Stomach (tissue), 9 donors: ENCODE measurements around the gene MINDY2. TPM values are rescaled to one million over a fixed set of nuclear protein-coding genes. Genes with fewer than 3 reads are reported as not detected.

Experiments used
- DNase-seq, 2 donors: peaks; one replicate each; pipeline versions ENCODE4 v3.0.0 to v3.0.0-alpha.2; 2013 to 2019
- H3K27ac ChIP-seq, 5 donors: fragments of 200-600 bp in 4 of 5; sonication (generic) in 4 of 5; one replicate each; pipeline ENCODE4 v1.5.1; 2013 to 2019; ENCODE audit warnings: mild to moderate bottlenecking in 1 of 5, moderate library complexity in 1 of 5
- H3K27me3 ChIP-seq, 3 donors: fragments of 200-600 bp; sonication (generic); one replicate each; pipeline ENCODE4 v1.5.1; 2017 to 2019; ENCODE audit warnings: mixed run types in 1 of 3
- H3K36me3 ChIP-seq, 4 donors: fragments of 200-600 bp; sonication (generic); 1 replicate in 3 of 4; 2 replicates in 1 of 4; pipeline ENCODE4 v1.5.1; 2016 to 2019
- H3K4me1 ChIP-seq, 4 donors: fragments of 200-600 bp; sonication (generic); one replicate each; pipeline ENCODE4 v1.5.1; 2016 to 2019
- H3K4me3 ChIP-seq, 4 donors: fragments of 200-600 bp; sonication (generic) in 3 of 4; one replicate each; pipeline ENCODE4 v1.5.1; 2016 to 2019; ENCODE audit warnings: mild to moderate bottlenecking in 1 of 4
- H3K9me3 ChIP-seq, 4 donors: fragments of 200-600 bp; sonication (generic); one replicate each; pipeline ENCODE4 v1.5.1; 2016 to 2019
- EP300 ChIP-seq: sonication (generic); formaldehyde crosslinking; IDR thresholded peaks from one replicate; pipeline ENCODE4 v1.6.1; 2017; ENCODE audit warnings: antibody characterized with exemption
- POLR2A ChIP-seq, 4 donors: fragments of 450-650 bp; IDR thresholded peaks; one replicate each; pipeline ENCODE4 v1.6.1; 2016; ENCODE audit warnings: antibody characterized with exemption in 4 of 4, control low read depth in 2 of 4, mild to moderate bottlenecking in 1 of 4, moderate library complexity in 1 of 4
- POLR2AphosphoS5 ChIP-seq, 3 donors: sonication (generic); formaldehyde crosslinking; IDR thresholded peaks; one replicate each; pipeline ENCODE4 v1.6.1; 2016; ENCODE audit warnings: antibody characterized with exemption in 3 of 3
- WGBS, 5 donors: extraction: QIAGEN DNeasy Blood & Tissue Kit in 3 of 5; methylation state at CpG; one replicate each; pipeline versions ENCODE4 v1.1.5 to v1.1.7; 2013 to 2018; 5-methylcytosine and 5-hydroxymethylcytosine counted together
- intact Hi-C: fragments of 100-400 bp; cut with DNase I; formaldehyde crosslinking; loops from one replicate; pipeline ENCODE4 v1.15.1; 2023; ENCODE audit warnings: low total_unique reads
- polyA plus RNA-seq, 3 donors: library from polyadenylated mRNA; stranded (reverse); fragments of 200-250 nt; gene quantifications; one replicate each; pipeline ENCODE4 v1.2.3, GENCODE V29; 2013
- total RNA-seq, 5 donors: library from RNA; depleted of rRNA; stranded (reverse); fragments of >200 nt; gene quantifications; one replicate each; pipeline versions ENCODE4 v1.1.0 to v1.2.3, GENCODE V29; 2014 to 2016
- TF ChIP-seq, protein P1 (sequence below), 7 experiments: fragments of 450-650 bp in 4 of 7; fragments of 200-600 bp in 3 of 7; sonication (generic) in 3 of 7; IDR thresholded peaks; one replicate each; pipeline ENCODE4 v1.5.1; 2016 to 2019; ENCODE audit warnings: antibody characterized with exemption in 7 of 7, control low read depth in 2 of 7, mild to moderate bottlenecking in 1 of 7
- donor health status: healthy with polysubstance abuse.
- donor health status: Bipolar disorder and iron deficiency.
- donor health status: healthy.

MINDY2 gene
- total and polyA plus RNA-seq, 8 donors, result 3.1 to 34.1 (median 7.5) TPM

DNA sequence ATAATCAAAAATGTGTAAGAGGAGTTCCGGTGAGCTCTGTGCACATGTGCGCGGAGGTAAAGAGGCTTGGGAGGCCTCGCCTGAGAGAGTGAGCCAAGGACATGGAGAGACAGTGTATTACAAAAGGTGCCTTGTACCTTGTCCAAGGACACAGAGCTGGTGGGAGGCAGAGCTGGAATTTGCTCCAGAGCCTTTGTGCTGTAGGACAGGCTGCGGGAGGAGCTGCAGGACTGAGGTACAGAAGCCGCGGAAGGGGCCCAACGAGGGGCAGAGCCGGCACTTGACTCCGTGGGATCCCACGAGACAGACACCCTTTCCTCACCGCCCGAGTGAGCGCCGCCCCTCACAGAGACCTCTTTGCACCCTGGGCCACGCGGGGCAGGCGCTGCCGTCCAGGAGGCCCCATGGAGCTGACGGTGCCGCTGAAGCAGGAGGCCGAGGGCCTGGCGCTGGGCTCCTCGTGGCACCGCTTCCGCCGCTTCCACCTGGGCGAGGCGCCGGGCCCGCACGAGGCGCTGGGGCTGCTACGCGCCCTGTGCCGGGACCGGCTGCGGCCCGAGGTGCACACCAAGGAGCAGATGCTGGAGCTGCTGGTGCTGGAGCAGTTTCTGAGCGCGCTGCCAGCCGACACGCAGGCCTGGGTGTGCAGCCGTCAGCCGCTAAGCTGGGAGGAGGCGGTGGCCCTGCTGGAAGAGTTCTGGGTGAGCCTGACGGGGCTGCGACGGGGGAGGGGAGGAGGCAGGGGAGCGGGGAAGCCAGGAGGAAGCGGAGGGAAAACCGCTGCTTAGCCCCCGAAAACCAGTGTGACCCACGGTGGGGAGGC lies 93.7 kb downstream of the MINDY2 start:
- Histone ChIP-seq H3K27me3 (peaks cover 0 to 4% (median 0%) of the 10 kb centered on the region in 3 donors), H3K4me1 (peaks cover 4 to 14% (median 11%) of the 10 kb centered on the region in 4 donors), H3K27ac (peak overlapping the region in 4 of 5 donors; percentile 16 to 69 (median 54)), H3K4me3 (peak overlapping the region; percentile 39 to 43 (median 42)), H3K9me3 (no peaks in the 10 kb centered on the region), H3K36me3 (no peaks in the 10 kb centered on the region)
- TF ChIP-seq EP300 (no peak), POLR2AphosphoS5 (IDR thresholded peaks at IDR 0.05) (no peak), POLR2A (IDR thresholded peaks at IDR 0.05) (no peak)
- TF ChIP-seq, protein P1, sequence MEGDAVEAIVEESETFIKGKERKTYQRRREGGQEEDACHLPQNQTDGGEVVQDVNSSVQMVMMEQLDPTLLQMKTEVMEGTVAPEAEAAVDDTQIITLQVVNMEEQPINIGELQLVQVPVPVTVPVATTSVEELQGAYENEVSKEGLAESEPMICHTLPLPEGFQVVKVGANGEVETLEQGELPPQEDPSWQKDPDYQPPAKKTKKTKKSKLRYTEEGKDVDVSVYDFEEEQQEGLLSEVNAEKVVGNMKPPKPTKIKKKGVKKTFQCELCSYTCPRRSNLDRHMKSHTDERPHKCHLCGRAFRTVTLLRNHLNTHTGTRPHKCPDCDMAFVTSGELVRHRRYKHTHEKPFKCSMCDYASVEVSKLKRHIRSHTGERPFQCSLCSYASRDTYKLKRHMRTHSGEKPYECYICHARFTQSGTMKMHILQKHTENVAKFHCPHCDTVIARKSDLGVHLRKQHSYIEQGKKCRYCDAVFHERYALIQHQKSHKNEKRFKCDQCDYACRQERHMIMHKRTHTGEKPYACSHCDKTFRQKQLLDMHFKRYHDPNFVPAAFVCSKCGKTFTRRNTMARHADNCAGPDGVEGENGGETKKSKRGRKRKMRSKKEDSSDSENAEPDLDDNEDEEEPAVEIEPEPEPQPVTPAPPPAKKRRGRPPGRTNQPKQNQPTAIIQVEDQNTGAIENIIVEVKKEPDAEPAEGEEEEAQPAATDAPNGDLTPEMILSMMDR (IDR thresholded peaks at IDR 0.05), result no peak
- intact Hi-C loops, result no loop called here
- DNase-seq, result peak; percentile 33 to 84
- WGBS, 5 donors, result 13 to 26% (median 22%) methylated on average over 20 to 54 of the region's 54 CpGs

DNA sequence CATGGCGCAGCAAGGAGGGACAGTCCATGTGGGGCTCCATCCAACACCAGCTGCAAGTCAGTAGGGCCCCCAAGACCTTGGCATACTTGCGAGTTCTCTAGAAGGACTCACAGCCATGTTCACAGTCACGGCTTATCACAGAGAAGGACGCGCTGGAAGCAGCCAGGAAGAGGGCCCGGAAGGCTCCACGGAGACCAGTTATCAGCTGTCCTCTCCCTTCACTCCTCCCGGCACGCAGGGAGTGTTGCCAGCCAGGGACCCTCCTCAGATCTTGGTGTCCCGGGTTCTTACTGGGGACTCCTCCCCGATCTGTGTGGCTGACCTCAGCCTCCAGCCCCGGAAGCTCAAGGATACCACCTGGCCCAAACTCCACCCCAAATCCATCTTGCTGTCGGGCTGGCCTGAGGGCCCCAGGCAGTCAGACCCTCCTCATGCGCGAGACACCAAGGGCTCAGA lies 94.4 kb downstream of the MINDY2 start:
- H3K4me3 ChIP-seq, result peak overlapping the region; percentile 39 to 43 (median 42)
- no peak for TF ChIP-seq POLR2AphosphoS5 (IDR thresholded peaks at IDR 0.05)
- TF ChIP-seq, protein P1 (IDR thresholded peaks at IDR 0.05), result no peak
- TF ChIP-seq POLR2A (IDR thresholded peaks at IDR 0.05), result no peak
- TF ChIP-seq EP300, result no peak
- no peaks in the 10 kb centered on the region for H3K36me3 ChIP-seq
- peak in 1 of 2 donors; percentile 72 for DNase-seq
- peaks cover 4 to 14% (median 11%) of the 10 kb centered on the region in 4 donors for H3K4me1 ChIP-seq
- H3K9me3 ChIP-seq, result no peaks in the 10 kb centered on the region
- 45 to 62% (median 55%) methylated on average over 8 to 15 of the region's 15 CpGs for WGBS, 5 donors
- peak overlapping the region in 4 of 5 donors; percentile 16 to 69 (median 54) for H3K27ac ChIP-seq
- intact Hi-C loops, result no loop called here
- H3K27me3 ChIP-seq, result peaks cover 0 to 4% (median 0%) of the 10 kb centered on the region in 3 donors

- WGBS, 5 donors, result 90 to 97% (median 96%) methylated on average over 4 of the region's 4 CpGs
These were observed 96.8 kb downstream of the MINDY2 start for GRCh38 chr15:58867926-58868325.

DNA sequence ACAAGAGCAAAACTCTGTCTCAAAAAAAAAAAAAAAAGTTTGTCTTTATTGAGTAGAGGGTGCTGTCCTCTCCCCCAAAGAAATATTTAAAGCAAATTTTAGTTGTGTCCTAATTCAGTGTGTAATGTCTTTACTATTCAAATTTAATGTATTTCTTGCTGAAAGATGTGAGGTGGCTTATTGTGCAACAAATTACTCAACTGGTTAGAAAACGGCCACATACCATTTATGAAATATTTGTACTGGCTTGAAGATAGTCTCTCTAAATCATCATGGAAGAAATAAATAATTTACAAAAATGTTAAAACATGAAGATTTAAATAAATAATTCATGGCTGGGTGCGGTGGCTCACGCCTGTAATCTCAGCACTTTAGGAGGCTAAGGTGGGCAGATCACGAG lies 99.3 kb downstream of the MINDY2 start:
- WGBS, 5 donors, result 87 to 92% (median 90%) methylated on average over 4 of the region's 4 CpGs
- no peaks in the 10 kb centered on the region for H3K36me3 ChIP-seq
- TF ChIP-seq POLR2A (IDR thresholded peaks at IDR 0.05) (no peak), POLR2AphosphoS5 (IDR thresholded peaks at IDR 0.05) (no peak), EP300 (no peak)
- TF ChIP-seq, protein P1 (IDR thresholded peaks at IDR 0.05), result no peak
- no peak for DNase-seq
- H3K27ac ChIP-seq, result no peak overlapping the region
- H3K4me3 ChIP-seq, result no peak overlapping the region
- no peaks in the 10 kb centered on the region for H3K9me3 ChIP-seq
- H3K27me3 ChIP-seq, result no peaks in the 10 kb centered on the region
- intact Hi-C loops, result no loop called here
- peaks cover 0 to 3% (median 1%) of the 10 kb centered on the region in 4 donors for H3K4me1 ChIP-seq

More at GRCh38 chr15:58867926-58868325, 96.8 kb downstream of the MINDY2 start:
- H3K9me3 ChIP-seq, result no peaks in the 10 kb centered on the region
- no peak overlapping the region for H3K4me3 ChIP-seq
- no peak overlapping the region for H3K27ac ChIP-seq
- DNase-seq, result no peak
- H3K4me1 ChIP-seq, result peaks cover 4 to 14% (median 11%) of the 10 kb centered on the region in 4 donors
- no peaks in the 10 kb centered on the region for H3K36me3 ChIP-seq
- peaks cover 0 to 4% (median 0%) of the 10 kb centered on the region in 3 donors for H3K27me3 ChIP-seq
- TF ChIP-seq, protein P1 (IDR thresholded peaks at IDR 0.05), result no peak
- TF ChIP-seq POLR2AphosphoS5 (IDR thresholded peaks at IDR 0.05), result no peak
- no peak for TF ChIP-seq POLR2A (IDR thresholded peaks at IDR 0.05)
- intact Hi-C loops, result no loop called here
